DMS 273 (cell line): ENCODE data around the gene NAA60.
"Not testable (repeated sequence)": the region's sequence is repeated elsewhere in the genome, so short reads cannot be mapped to it uniquely, and the experiment has no call there.

ENCODE experiments used
- DNase-seq: peaks from one replicate; lab custom pipeline; 2025; ENCODE audit not compliant: unreplicated experiment; lab: John Stamatoyannopoulos, UW

The NAA60 gene

DNA sequence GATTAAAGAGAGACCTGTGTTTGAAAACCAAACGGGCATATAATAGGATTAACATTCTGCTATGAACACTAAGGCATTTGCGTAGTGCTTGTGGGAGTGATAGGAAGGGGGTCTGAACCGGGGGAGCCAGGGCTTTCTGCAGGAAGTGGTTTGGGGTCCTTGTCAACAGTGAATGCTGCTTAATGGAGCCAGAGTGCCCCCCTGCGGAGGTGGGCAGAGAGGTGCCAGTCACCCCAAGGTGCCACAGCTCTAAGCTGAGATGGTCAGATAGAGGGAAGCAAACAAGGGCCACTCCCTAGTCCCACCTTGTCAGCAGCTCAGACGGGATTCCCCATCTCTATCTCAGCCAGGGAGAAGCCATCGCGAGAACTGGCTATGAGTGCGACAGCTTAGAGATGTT, 17.7 kb downstream of the NAA60 start:
- DNase-seq = no peak

GRCh38 chr16:3465301-3465700, 21.8 kb downstream of the NAA60 start:
- no peak for DNase-seq

DNA sequence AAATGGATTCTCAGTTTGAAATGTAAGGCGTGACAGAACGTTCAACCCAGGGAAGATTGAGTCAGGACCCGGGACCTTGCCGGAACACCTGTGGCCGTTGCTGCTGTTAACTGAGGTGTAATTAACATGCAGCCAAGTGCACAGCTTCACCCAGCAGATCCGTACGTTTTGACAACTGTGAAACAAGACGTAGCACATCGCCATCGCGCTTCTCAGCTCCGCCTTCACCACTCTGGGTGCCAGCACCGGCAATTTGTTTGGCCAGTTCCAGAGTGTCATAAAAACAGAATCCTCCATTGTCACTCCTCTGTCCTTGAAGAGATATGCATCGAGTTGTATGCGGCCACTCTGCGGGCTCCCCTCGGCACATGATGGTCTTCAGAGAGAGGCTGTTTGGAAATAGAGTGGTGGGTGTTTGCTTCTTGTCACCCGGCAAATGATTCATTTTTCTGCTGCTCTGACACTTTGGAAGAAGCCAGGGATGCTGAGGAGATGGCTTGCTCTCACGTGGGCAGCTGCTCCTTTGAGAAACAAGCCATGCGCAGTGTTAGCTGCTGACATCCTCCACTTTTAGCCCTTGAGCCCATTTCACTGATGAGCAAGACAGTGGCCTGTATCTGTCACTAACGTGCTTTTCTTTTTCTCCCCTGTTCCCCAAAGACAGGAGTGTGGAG, 22.6 kb downstream of the NAA60 start:
- DNase-seq = no peak

DNA sequence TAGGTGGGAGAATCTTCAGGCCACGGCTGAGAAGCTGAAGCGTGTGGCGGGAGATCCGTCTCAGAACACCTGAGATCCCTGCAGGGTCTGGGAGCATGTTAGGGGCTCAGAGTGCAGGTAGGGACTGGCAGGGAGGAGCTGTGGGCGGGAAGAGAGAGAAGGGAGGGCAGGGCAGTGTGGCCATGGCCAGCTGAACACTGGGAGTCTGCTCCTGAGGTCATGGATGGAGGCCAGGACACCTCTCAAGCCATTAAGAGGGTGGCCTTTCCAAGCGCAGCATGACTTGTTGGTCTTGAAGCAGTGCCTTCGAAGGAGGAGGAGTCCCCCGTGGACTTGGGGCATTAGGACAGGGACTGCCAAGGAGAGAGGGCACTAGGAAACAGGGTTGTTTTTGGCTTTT, 23.7 kb downstream of the NAA60 start:
- DNase-seq = no peak

DNA sequence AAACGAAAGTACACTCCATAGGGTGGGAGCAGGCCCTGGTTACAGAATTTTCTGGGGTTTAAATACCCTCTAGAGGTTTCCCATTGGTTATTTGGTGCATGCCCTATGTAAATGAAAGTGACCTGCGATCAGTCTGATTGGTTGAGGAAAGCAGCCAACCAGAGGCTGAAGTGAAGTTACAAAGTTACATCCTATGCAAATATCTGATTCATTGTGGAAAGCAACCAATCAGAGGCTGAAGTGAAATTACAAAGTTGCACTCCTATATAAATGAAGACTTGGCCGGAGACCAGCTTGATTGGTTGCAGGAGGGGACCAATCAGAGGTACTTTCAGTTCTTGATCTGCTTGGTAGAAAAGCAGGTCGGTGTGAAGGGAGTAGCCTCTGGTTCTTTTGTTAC, 24.4 kb downstream of the NAA60 start:
- DNase-seq = peak; percentile 67

DNA sequence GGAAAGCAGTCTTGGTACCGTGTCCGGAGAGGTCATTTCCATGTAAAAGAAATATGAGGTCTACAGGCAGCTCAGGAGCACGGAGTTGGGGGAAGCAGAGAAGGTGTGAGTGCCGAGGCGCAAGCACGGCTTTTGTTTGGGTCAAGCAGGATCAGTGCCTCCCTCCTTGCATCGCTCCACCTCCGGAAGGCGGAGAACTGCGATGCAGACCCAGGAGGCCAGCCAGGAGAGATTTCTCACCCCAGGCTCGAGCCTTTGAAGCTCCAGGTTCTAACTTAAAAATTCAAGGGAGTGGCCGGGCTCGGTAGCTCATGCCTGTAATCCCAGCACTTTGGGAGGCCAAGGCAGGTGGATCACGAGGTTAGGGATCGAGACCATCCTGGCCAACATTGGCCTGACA, 25.0 kb downstream of the NAA60 start:
- DNase-seq = no peak

DNA sequence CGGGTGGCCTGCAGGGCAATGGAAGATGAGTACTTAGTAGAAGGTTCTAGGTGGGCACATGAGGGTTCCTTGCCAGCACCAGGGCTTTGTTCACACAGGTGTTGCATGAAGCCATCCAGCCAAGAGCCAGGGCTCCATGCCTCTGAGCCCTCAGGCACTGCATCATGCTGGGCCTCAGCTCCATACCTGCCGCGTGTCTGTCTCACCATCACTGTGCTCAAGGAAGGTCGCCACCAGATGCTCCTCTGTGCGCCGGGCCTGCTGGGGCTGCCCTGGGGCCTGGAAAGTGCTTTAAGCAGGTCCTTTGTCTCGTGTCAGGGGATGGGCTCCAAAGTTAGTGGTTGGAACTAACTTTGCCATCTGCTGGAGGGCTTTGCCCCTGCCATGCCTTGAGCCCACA, 26.3 kb downstream of the NAA60 start:
- no peak for DNase-seq

GRCh38 chr16:3470723-3471122, 27.2 kb downstream of the NAA60 start:
- no peak for DNase-seq

DNA sequence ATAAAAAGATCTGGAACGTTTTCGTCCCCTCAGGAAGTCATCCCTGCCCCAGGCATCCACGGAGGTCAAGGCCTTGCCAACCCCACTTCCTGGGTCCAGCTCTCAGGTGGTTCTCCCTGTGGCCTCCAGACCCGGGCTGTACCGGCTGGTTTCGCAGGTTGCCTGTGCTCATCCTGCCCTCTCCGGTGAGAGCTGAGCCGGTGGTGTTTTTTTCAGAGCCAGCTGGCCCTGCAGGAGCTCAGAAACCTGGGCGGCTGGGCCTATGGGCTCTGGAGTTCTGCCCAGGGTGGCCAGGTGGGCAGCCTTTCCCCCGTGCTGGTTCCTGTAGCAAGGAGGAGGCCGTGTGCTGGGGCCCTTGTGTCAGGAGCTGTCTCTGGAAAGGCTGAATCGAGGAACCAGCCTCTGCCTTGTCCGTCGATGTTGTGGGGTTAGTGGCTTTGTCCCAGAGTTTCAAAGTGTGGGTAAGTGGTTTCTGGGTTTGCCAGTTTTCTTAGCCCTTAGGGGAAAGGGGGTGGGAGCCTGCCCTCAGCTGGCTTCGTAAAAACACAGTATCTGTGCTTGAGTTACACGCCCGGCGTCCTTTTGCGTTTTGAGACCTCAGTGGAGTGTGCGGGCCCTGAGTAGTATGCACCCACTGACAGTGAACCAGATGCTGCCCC, 28.2 kb downstream of the NAA60 start:
- DNase-seq = no peak

DNA sequence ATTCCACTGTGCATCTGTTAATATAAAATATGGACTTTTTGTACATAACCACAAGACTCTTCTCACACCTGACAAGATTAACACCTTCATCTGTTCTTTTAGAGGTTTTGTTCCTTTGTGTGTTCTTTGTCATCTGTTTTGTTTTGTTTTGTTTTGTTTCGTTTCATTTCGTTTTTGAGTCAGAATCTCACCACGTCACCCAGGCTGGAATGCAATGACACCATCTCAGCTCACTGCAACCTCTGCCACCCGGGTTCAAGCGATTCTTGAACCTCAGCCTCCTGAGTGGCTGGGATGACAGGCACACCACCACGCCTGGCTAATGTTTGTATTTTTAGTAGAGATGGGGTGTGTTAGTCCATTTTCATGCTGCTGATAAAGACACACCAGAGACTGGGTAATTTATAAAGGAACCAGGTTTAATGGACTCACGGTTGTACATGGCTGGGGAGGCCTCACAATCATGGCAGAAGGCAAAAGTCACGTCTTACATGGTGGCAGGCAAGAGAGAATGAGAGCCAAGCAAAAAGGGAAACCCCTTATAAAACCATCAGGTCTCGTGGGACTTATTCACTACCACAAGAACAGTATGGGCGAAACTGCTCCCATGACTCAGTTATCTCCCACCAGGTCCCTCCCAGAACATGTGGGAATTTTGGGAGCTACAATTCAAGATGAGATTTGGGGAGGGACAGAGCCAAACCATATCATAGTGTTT, 29.6 kb downstream of the NAA60 start:
- DNase-seq = no peak

GRCh38 chr16:3473596-3473943, 30.1 kb downstream of the NAA60 start:
- not testable (repeated sequence) for DNase-seq

DNA sequence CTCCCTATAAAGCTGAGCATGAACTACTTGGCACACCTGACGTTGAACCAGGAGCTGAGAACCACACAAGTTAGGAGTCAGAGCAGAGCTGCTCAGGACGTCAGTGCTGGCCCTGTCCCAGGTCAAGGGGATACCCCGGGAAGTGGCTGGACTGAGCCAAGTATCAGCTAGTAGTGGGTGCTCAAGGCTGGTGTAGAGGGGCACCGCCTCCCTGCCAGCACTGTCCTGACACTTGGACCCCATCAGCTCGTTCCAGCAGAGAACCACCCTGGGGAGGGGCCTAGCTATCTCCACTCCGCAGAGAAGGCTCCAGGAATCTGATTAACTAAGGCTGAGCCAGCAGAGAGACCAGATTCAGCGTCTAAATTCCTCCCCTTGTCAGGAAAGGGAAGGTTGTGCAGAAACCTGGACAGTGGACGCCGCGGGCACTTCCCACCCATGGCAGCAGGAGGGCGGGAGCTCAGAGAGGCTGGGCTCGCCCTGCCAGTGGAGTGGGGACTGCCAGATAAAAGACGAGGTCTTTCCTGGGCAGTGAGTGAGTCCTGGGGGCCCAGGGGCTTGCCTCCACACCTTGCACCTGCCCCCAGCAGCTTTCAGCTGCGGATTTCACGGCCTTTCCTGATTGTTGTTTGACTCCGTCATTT, 30.8 kb downstream of the NAA60 start:
- no peak for DNase-seq

DNA sequence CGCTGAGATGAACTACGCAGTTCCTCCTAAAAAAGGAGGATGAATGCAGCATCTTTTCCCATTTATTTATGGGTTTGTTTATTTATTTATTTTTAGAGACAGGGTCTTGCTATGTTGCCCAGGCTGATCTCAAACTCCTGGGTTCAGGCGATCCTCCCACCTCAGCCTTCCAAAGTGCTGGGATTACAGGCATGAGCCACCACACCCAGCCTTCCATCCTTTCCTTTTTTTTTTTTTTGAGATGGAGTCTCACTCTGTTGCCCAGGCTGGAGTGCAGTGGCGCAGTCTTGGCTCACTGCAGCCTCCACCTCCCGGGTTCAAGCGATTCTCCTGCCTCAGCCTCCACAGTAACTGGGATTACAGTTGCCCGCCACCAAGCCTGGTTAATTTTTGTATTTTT, 31.4 kb downstream of the NAA60 start:
- DNase-seq = not testable (repeated sequence)

DNA sequence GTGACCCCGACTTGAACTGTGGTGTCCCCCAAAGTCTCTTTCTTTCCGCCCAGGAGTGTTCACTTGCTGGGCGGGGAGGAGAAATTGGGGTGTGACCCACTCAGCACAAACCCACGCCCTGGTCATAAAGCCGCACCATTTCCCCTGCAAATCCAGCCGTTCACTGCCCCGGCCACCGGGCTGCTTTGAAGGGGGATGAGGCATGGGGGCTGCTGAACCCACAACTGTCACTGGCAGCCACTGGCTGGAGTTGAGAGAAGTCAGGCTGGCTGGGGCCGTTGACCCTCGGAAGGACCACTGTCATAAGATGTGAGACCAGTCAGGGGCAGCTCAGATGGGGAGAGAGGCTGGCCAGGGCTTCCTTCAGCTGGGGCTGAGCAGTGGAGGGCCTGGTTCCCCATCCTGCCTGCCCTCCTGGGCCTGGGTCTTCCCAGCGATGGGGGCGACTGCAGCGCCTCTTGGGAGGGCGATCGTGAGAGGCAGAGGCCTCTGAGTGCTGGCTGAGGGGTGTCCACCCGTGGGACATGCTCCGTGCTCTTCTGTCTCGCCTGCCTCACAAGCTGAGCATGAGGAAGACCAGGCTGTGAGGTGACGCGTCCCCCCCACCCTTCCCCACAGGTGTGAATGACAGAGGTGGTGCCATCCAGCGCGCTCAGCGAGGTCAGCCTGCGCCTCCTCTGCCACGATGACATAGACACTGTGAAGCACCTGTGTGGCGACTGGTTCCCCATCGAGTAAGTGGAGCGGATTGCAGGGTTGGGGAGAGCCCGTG, 32.3 kb downstream of the NAA60 start:
- no peak for DNase-seq

GRCh38 chr16:3476409-3476808, 32.9 kb downstream of the NAA60 start:
- DNase-seq = no peak

DNA sequence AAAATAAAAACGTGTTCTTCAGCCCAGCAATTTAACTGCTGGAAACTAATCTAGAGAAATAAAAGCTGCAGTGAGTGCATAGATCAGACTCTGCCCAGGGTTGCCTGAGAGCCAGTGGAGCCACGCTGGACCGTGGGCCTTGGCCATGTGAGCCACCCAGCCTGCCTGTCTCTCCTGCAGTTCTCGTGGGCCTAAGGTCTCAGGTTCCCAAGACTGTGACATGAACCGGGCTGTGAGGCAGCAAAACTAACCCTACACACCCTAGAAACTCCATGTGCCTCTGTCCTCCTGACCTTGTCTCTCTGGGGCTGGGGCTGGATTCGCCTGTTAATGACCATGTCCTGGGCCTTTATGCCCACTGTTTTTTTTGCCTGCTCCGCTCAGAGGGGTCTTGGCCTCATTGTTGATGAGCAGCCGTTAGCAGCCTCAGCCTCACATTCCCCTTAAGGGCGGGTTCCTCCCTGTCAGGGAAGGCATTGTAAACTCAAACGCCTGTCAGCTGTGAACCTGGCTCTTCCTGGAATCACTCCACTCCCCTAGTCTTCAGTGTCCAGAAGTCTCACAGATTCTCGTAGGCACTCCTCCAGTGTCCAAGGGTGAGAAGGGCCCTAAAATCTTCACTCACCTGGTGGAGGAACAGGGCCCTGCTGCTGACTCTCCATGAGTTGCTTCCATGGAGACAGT, 34.9 kb downstream of the NAA60 start:
- no peak for DNase-seq

- no peak for DNase-seq
Measured at GRCh38 chr16:3479654-3480216, 36.3 kb downstream of the NAA60 start.

DNA sequence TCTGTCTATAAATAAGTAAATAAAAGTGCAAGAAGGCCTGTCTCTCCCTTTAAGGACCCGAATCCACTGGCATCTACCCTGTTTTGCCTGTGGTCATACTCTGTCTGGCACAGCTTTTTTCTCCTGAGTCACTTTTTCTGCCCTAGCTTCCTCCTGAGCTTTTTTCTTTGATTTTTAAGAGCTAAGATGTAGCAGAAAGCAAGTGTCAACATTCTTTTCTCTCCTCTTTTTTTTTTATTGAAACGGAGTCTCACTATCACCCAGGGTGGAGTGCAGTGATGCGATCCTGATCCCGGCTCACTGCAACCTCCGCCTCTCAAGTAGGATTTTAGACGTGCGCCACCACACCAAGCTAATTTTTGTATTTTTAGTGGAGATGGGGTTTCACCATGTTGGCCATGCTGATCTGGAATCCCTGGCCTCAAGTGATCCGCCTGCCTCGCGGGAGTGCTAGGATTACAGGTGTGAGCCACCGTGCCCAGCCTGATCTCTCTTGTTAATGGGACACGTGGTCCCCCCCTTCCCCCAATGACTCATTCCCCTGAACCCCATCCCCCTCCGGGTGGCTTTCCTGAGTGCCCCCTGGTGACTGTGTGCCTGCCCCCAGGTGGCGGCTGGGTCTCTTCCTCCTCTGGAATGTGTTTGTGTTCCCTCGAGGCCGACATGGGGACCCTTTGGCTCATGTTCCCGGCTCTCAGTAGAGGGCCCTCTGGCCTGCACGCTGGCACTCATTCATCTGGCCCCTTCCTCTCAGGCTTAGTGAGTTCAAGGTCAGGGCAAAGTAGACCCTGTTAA, 37.6 kb downstream of the NAA60 start:
- no peak for DNase-seq
